NCI-H460 (cell line): Measurements from ENCODE around the gene CDH4. TPM values are rescaled to one million over a fixed set of nuclear protein-coding genes. Genes with fewer than 3 reads are reported as not detected.

ENCODE experiments used
- DNase-seq: peaks from one replicate; pipeline ENCODE4 v3.0.0-alpha.2; 2016; ENCODE audit warnings: low read depth; ENCODE audit errors: extremely low read depth
- total RNA-seq: library from RNA; depleted of rRNA; stranded (reverse); fragments of >200 nt; shearing (Covaris generic); gene quantifications from 2 replicates; pipeline ENCODE4 v1.2.3, GENCODE V29; 2014

Gene CDH4
- total RNA-seq, 1 experiment from 2014 or later, result not detected

GRCh38 chr20:61779176-61779965 lies 527.3 kb downstream of the CDH4 start:
- no peak for DNase-seq

DNA sequence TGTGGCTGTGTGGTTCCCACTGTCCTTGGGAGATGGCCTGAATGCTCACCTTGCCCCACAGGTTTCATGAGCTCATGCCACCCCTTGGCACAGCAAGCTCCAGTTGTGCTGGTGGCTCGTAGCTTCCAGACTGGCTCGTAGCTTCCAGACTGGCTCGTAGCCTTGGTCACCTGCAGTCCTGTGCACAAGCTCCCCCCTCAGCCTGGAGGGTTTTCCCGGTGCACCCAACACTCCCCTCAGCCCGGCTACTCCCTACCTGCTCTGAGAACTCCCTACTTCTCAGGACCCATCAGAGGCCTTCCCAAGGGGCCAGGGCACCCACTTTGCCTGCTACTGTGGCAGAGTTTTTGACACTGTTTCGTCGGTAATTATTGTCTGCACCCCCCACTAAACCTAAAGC lies 528.0 kb downstream of the CDH4 start:
- no peak for DNase-seq

DNA sequence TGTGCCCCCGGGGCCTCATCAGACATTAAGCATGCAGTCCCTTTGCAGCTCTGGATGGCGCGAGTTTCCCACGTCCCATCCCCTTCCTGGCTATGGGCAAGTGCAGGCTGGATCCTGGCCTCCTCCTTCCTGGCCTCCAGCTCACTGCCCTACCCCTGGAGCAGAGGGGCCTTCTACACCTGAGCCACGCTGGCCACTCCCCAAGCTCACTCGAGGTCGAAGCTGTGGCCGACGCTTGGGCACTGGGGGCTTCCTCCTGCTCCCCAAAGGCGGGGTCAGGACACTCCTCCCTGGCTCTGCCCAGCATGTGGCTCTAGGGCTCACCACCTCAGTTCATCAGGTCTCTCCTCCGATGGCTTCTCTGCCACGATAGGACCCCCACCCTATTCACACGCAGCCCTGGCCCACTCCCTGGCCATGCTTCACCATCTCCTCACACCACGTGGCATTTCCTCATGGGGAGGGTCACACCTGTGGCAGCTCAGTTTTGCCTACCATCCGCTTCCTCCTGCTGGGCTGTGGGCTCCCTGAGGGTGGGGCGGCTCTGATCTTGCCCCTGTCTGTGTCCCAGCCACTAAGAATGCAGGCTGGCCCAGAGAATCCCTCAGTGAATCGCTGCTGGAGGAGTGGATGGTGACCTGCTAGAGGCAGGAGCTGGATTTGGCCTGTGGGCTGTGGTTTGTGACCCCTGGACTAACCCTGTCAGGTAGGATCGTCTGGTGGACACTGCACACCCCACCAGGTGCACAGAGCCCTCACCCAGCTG lies 532.9 kb downstream of the CDH4 start:
- DNase-seq, result no peak

DNA sequence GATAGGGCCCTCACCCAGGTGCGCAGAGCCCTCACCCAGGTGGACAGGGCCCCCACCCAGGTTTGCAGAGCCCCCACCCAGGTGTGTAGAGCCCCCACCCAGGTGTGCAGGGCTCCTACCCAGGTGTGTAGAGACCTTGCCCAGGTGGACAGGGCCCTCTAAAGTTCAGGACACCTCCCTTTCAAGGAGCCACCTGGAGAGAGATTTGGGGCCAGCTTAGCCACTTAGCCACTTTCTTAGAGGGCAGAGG lies 533.4 kb downstream of the CDH4 start:
- no peak for DNase-seq

DNA sequence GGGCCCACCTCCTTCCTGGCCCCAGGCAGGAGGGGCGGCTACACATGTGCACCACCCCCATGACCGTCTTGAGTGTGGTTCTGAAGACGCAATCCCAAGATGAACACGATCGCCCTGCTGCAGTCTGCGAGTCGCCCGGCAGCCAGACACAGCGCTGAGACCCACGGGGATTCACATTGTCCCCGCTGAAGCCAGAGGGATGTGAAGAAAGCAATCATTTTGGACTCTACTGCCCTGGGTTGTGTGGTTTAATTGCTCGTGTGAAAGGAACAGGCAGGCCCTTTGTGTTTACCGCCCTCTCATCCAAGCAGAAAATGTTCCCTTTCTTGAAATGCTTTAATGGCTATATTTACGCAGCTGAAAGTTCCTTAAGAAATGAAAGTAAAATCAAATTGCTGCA lies 534.2 kb downstream of the CDH4 start:
- DNase-seq, result no peak

DNA sequence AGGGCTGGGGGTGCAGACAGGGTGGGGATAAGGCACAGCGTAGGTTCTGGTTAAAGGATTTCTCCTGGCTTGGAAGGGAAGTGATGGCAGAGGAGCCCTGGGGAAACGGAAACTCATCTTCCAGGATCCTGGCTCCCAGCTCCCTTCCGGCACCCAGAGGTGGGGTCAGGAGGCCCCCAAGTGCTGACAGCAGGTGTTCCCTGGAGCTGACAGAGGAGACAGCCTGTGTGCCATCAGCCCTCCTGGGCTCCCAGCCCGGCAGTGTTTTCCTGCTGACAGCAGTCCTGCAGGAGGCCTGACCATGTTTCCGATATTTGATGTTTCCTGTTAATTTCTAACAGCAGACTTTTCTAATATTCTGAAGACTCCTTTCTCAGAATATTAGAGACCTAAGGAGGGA lies 536.3 kb downstream of the CDH4 start:
- DNase-seq, result no peak

DNA sequence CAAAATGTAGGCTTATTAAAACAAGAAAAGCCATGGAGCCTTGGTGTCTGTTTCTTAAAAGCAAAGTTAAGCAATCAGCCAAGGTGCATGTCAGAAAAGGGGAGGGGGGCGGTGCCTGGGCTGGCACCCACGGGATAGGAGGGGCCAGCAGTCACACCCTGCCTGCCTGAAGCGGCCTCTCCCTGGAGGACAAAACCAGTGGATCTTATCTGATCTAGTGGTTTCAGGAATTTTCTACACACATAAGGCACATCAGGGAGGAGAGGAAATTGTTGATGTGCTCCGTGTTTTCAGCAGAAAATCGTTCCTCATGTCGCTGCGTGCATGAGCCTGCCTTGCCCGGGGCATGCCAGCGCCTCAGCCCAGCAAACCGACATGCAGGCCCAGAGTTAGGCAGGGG lies 537.3 kb downstream of the CDH4 start:
- DNase-seq, result no peak

DNA sequence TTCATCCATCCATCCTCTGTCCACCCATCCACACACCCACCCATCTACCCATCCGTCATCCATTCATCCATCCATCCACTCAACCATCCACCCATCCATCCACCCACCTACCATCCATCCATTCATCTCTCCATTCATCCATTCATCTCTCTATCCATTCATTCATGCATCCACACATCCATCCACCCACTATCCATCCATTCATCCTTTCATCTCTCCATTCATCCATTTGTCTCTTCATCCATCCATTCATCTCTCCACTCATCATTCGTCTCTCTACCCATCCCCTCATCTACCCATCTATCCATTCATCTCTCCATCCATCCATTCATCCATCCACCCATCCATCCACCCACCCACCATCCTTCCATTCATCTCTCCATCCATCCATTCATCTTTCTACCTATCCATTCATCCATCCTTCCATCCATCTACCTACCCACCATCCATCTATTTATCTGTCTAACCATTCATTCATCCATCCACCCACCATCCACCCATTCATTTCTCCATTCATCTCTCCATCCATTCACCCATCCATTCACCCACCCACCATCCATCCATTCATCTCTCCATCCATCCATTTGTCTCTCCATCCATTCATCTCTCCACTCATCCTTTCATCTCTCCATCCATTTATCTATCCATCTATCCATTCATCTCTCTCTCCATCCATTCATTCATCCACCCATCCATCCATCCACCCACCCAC lies 538.2 kb downstream of the CDH4 start:
- no peak for DNase-seq

DNA sequence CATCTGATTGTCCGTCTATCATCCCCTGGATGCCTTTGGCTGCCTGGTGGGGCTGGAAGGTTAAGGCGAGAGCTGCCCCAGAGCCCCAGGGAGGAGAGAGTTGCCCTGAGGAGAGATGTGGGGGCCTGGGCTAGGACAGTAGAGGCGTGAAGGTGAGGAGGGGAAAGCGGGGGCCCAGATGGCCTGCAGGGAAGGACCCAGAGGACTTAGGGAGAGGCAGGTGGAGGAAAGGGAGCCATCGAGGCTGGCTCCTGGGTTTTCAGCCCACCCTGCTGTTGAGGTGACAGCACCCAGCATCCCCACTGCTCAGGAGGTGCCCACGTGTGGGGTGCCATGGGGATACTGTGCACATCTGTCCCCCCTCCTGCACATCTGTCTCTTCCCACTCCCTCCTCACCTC lies 539.9 kb downstream of the CDH4 start:
- no peak for DNase-seq

DNA sequence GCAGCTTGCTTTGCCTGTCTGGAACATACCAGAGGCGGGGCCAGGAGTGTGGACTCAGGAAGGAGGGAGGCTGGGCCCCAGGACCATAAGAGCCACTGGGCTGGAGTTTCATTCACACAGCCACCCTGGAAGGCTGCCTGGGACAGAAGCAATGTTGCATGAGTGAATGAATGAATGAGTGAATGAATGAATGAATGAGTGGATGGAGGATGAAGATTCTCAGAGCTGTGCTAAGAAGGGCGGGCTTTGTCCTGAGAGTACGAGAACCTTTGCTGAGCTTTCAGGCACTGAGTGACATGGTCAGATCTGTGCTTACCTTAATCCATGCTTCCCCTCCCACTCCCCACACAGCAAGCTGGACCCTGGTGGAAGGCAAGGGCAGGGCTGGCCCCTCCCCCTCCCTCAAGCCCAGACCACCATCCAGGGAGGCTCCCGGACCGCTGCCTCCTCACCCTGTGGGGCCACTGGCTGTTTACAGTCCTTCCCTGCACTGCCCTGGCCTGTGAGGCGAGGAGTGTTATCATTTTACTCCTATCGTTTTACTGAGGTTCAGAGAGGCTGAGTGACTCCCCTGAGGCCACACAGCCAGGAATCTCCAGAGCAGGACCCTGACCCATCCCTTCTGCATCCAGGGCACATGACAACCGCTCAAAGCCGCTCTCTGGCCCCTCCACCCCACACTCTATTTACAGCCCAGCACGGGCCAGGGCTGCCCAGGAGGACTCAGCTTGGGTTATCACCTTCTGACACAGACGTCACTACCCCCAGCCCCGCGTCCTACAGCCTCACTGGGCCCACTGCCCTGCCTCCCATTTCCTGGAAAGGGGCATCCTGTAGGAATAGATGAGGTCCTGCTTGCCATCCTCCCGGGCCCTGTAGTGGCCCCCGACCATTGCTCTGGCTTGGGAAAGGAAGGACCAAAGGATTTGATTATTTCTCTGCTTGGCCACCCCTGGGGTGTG lies 543.9 kb downstream of the CDH4 start:
- no peak for DNase-seq

GRCh38 chr20:61796738-61797137 lies 544.7 kb downstream of the CDH4 start:
- DNase-seq, result no peak

- DNase-seq, result no peak
These were observed 545.1 kb downstream of the CDH4 start for GRCh38 chr20:61797200-61797599.

GRCh38 chr20:61797971-61798411 lies 545.9 kb downstream of the CDH4 start:
- no peak for DNase-seq

DNA sequence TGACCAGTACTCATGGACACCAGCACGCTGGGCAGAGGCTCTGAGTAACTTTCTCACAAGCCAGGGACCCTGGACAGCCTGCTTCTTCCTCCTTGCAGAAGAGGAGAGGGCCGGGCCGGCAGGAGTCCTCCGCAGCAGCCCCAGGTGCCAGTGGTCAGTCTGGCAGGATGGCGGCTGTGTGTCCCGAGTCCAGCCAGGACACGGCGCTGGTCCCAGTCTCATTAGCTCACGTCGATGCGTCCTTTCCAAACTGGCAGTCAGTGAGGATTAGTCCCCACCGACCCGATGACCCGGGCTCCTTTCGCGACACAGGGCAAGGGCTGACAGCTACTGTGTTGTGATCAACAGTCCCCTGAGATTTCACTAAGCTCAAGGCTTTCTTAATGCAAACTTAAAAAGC lies 546.6 kb downstream of the CDH4 start:
- DNase-seq, result no peak

GRCh38 chr20:61799394-61799923 lies 547.4 kb downstream of the CDH4 start:
- DNase-seq, result no peak

- no peak for DNase-seq
These were observed 547.9 kb downstream of the CDH4 start for GRCh38 chr20:61799928-61800327.

DNA sequence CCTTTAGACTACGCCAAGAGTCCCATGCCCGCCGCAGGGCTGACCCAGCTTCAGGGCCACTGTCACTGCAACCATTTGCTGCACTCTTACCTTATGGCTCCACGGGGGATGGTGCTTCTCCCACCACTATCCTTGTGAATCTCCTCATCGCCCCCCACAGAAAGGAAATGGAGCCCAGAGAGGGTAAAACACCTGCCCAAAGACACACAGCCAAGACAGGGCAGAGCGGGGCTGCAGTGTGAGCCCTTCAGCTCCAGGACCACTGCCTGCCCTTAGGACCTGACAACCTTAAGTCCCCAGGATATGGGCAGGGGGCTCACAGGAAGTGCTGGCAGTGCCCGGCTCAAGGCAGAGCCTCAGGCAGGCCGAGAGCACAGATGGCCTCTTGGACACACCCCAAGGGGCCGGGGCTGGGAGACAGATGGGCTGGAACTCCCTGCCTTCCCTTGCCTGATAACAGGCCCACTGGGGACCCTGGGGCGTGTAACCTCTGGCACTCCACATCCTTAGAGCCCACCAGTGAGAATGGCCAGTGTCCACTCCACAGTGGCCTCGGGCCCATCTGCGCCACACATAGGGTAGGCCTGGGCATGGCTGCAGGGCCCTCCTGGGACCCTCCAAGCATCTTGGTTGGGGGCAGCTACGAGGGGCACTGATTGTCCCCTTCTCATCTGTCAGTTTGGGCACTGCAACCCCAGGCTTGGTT lies 548.5 kb downstream of the CDH4 start:
- no peak for DNase-seq

GRCh38 chr20:61801065-61801360 lies 549.0 kb downstream of the CDH4 start:
- DNase-seq, result no peak

- no peak for DNase-seq
These were observed 549.4 kb downstream of the CDH4 start for GRCh38 chr20:61801428-61801827.

- no peak for DNase-seq
These were observed 549.9 kb downstream of the CDH4 start for GRCh38 chr20:61801857-61802442.
